Measurements from ENCODE around the gene VPS25. TPM values are rescaled to one million over a fixed set of nuclear protein-coding genes. Genes with fewer than 3 reads are reported as not detected.
A peak's percentile ranks its signal among the peaks of the same experiment; 100 is the strongest.

The VPS25 gene
- polyA plus RNA-seq, 2 of the 4 experiments (the other 2 are of a cell fraction), result 119 to 143 TPM

DNA sequence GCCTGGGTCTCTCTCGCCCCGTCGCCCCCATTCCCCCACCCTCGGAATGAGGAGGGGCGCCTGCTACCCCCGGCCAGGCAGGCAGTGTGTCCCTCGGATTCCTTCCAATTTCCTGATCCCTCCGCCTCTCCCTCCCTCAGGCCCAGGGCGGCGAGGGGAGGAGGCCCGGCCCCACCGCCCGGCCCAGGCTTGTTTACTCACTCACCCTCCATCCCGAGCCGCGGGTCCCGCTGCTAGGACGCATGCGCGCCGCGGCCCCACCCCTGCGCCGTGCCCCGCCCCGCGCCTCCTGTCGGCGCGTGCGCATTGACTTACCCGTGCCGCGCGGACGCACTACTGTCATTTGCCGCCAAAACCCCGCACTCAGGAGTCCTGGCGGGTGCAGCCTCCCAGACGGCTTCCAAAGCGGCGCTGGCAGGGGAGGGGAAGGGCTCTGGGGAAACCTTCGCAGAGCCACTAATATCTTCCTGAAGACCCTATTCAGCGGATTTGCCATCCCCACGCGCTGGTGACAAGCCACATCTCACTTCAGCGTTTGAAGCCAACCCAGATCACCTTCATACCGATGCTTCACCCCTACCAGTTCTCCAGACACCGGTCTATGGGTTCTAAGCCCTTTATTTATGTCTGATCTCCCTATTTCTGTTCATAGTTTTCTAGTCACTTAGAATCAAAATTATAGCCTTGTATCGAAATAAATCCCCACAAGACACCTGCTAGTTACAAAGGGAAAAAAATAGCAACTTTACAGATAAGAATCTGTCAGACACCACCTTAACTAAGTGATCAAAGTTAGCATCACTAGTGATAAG is 28.2 kb upstream of the VPS25 start, which contains the start of gene EZH1 (continued):
- TF ChIP-seq, protein P1, sequence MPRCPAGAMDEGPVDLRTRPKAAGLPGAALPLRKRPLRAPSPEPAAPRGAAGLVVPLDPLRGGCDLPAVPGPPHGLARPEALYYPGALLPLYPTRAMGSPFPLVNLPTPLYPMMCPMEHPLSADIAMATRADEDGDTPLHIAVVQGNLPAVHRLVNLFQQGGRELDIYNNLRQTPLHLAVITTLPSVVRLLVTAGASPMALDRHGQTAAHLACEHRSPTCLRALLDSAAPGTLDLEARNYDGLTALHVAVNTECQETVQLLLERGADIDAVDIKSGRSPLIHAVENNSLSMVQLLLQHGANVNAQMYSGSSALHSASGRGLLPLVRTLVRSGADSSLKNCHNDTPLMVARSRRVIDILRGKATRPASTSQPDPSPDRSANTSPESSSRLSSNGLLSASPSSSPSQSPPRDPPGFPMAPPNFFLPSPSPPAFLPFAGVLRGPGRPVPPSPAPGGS (IDR thresholded peaks at IDR 0.05), result peak; percentile 90
- TF ChIP-seq, protein P2, sequence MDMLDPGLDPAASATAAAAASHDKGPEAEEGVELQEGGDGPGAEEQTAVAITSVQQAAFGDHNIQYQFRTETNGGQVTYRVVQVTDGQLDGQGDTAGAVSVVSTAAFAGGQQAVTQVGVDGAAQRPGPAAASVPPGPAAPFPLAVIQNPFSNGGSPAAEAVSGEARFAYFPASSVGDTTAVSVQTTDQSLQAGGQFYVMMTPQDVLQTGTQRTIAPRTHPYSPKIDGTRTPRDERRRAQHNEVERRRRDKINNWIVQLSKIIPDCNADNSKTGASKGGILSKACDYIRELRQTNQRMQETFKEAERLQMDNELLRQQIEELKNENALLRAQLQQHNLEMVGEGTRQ (IDR thresholded peaks at IDR 0.05), result peak; percentile 31; the same call in 1 of the 2 replicates
- TF ChIP-seq, protein P3, sequence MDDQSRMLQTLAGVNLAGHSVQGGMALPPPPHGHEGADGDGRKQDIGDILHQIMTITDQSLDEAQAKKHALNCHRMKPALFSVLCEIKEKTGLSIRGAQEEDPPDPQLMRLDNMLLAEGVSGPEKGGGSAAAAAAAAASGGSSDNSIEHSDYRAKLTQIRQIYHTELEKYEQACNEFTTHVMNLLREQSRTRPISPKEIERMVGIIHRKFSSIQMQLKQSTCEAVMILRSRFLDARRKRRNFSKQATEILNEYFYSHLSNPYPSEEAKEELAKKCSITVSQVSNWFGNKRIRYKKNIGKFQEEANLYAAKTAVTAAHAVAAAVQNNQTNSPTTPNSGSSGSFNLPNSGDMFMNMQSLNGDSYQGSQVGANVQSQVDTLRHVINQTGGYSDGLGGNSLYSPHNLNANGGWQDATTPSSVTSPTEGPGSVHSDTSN (IDR thresholded peaks at IDR 0.05), result no peak
- TF ChIP-seq HDAC2 (IDR thresholded peaks at IDR 0.05) (peak; percentile 54; the same call in 1 of the 2 replicates), FOXS1 (CRISPR knock-in tag; IDR thresholded peaks at IDR 0.05) (no peak), HOXA7 (CRISPR knock-in tag; IDR thresholded peaks at IDR 0.05) (no peak), JUN (IDR thresholded peaks at IDR 0.05) (peak; percentile 88 to 93; a peak in 4 of 5 replicates), PHF8 (IDR thresholded peaks at IDR 0.05; ENCODE audit: borderline replicate concordance, low read depth) (peak; percentile 89; the same call in 1 of the 2 replicates), BHLHE40 (IDR thresholded peaks at IDR 0.05; ENCODE audit: low read depth, low read length) (peak; percentile 49; the same call in 1 of the 2 replicates), FOSL2 (IDR thresholded peaks at IDR 0.05) (no peak), FOSL2 (CRISPR knock-in tag; IDR thresholded peaks at IDR 0.05) (no peak), MAZ (IDR thresholded peaks at IDR 0.05; ENCODE audit: borderline replicate concordance, low read depth, low read length) (no peak), RNF2 (IDR thresholded peaks at IDR 0.05; ENCODE audit: borderline replicate concordance, low read depth) (peak; percentile 97), EP300 (IDR thresholded peaks at IDR 0.05) (no peak), NPAS2 (CRISPR knock-in tag; IDR thresholded peaks at IDR 0.05; ENCODE audit: borderline replicate concordance) (no peak), POLR2A (IDR thresholded peaks at IDR 0.05; ENCODE audit: low read length) (peak; percentile 63), MYC (IDR thresholded peaks at IDR 0.05; ENCODE audit: borderline replicate concordance, low read length) (0 out of 2 replicates have a peak, but pooled peaks have one; percentile 63)
- TF ChIP-seq, protein P4, sequence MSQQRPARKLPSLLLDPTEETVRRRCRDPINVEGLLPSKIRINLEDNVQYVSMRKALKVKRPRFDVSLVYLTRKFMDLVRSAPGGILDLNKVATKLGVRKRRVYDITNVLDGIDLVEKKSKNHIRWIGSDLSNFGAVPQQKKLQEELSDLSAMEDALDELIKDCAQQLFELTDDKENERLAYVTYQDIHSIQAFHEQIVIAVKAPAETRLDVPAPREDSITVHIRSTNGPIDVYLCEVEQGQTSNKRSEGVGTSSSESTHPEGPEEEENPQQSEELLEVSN (IDR thresholded peaks at IDR 0.05; ENCODE audit: borderline replicate concordance, low read depth), result peak; percentile 100
- TF ChIP-seq, protein P5, sequence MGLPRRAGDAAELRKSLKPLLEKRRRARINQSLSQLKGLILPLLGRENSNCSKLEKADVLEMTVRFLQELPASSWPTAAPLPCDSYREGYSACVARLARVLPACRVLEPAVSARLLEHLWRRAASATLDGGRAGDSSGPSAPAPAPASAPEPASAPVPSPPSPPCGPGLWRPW (IDR thresholded peaks at IDR 0.05), result no peak
- TF ChIP-seq, protein P6, sequence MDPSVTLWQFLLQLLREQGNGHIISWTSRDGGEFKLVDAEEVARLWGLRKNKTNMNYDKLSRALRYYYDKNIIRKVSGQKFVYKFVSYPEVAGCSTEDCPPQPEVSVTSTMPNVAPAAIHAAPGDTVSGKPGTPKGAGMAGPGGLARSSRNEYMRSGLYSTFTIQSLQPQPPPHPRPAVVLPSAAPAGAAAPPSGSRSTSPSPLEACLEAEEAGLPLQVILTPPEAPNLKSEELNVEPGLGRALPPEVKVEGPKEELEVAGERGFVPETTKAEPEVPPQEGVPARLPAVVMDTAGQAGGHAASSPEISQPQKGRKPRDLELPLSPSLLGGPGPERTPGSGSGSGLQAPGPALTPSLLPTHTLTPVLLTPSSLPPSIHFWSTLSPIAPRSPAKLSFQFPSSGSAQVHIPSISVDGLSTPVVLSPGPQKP (IDR thresholded peaks at IDR 0.05; ENCODE audit: low read depth, low read length), result no peak

DNA sequence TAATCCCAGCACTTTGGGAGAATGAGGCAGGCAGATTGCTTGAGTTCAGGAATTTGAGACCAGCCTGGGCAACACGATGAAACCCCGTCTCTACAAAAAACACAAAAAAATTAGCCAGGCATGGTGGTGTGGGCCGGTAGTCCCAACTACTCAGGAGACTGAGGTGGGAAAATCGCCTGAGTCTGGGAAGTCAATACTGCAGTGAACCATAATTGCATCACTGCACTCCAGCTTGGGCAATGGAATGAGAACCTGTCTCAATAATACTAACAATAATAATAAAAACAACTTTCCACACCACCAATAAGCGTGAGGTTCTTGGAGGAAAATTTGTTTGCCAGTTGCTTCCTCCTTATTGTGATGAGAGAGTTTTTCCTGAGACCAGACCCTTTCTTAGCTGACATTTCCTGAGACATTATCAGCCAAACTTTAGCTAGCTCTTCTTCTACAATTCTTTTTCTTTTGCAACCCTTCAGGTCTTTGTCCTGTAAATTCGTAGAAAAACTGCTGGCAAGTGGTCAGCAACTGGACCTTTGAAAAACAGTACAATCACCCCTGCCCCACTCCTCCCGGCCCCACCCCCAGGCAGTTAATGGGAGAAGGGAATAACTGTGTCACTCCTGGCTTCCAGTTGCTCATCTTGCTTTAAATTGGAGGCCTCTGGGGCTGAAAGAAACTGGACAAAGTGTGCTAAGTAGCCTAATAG is 24.9 kb upstream of the VPS25 start:
- 53% methylated on average over 7 of the region's 7 CpGs for WGBS (ENCODE audit: missing lambda C conversion rate)
- ChIA-PET POLR2A (interaction anchor here (1.0 to 1.6 kb wide), 2 partner anchors 12 to 76 kb away, joined by 3 to 4 read pairs; partner anchors contain the start of genes BECN1 and RAMP2), CTCF (interaction anchor here (0.6 to 8.9 kb wide), 10 partner anchors 9 to 130 kb away, joined by 3 to 114 read pairs (median 4); partner anchors contain the start of genes BECN1, CNTD1, COA3 and RAMP2)
- FAIRE-seq, result no peak
- Histone ChIP-seq H3K9me3 (peaks cover 7% of the 10 kb centered on the region; the same call in 1 of the 3 replicates), H3K4me3 (no peak overlapping the region), H3K4me2 (no peak overlapping the region), H3K27ac (no peak overlapping the region), H3K4me1 (peaks cover 7% of the 10 kb centered on the region; the same call in 2 of the 3 replicates)
- no peak for ATAC-seq
- TF ChIP-seq, protein P2 (IDR thresholded peaks at IDR 0.05), result no peak
- no peak for TF ChIP-seq POLR2A (IDR thresholded peaks at IDR 0.05; ENCODE audit: low read length)
- no peak for TF ChIP-seq ZFP36 (IDR thresholded peaks at IDR 0.05; ENCODE audit: borderline replicate concordance, partially characterized antibody)
- TF ChIP-seq, protein P7, sequence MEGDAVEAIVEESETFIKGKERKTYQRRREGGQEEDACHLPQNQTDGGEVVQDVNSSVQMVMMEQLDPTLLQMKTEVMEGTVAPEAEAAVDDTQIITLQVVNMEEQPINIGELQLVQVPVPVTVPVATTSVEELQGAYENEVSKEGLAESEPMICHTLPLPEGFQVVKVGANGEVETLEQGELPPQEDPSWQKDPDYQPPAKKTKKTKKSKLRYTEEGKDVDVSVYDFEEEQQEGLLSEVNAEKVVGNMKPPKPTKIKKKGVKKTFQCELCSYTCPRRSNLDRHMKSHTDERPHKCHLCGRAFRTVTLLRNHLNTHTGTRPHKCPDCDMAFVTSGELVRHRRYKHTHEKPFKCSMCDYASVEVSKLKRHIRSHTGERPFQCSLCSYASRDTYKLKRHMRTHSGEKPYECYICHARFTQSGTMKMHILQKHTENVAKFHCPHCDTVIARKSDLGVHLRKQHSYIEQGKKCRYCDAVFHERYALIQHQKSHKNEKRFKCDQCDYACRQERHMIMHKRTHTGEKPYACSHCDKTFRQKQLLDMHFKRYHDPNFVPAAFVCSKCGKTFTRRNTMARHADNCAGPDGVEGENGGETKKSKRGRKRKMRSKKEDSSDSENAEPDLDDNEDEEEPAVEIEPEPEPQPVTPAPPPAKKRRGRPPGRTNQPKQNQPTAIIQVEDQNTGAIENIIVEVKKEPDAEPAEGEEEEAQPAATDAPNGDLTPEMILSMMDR (IDR thresholded peaks at IDR 0.05), result no peak
- TF ChIP-seq EHF (CRISPR knock-in tag; IDR thresholded peaks at IDR 0.05), result no peak
- DNase-seq (ENCODE audit: low read depth in 1 of 2, low spot score in 1 of 2), result no peak

Measured in A549 (cell line).